HG03175 (cell line): ENCODE data around the gene FAU.
A peak's percentile ranks its signal among the peaks of the same experiment; 100 is the strongest.

Experiments
- ATAC-seq: cut with Tn5 transposase; IDR thresholded peaks from one replicate; pipeline ENCODE4 v1.9.1; 2021; ENCODE audit warnings: mild to moderate bottlenecking, moderate library complexity; ENCODE audit not compliant: unreplicated experiment

FAU gene

GRCh38 chr11:65109231-65110198 is 12.4 kb downstream of the FAU start:
- no peak for ATAC-seq

- no peak for ATAC-seq
These were observed 13.3 kb downstream of the FAU start for GRCh38 chr11:65108469-65109123.

GRCh38 chr11:65107751-65108468 is 14.0 kb downstream of the FAU start:
- no peak for ATAC-seq

GRCh38 chr11:65107078-65107477 is 14.9 kb downstream of the FAU start:
- no peak for ATAC-seq

- ATAC-seq: no peak
These were observed 17.3 kb downstream of the FAU start for GRCh38 chr11:65104628-65105027.

GRCh38 chr11:65103476-65103875 is 18.5 kb downstream of the FAU start:
- ATAC-seq: no peak

DNA sequence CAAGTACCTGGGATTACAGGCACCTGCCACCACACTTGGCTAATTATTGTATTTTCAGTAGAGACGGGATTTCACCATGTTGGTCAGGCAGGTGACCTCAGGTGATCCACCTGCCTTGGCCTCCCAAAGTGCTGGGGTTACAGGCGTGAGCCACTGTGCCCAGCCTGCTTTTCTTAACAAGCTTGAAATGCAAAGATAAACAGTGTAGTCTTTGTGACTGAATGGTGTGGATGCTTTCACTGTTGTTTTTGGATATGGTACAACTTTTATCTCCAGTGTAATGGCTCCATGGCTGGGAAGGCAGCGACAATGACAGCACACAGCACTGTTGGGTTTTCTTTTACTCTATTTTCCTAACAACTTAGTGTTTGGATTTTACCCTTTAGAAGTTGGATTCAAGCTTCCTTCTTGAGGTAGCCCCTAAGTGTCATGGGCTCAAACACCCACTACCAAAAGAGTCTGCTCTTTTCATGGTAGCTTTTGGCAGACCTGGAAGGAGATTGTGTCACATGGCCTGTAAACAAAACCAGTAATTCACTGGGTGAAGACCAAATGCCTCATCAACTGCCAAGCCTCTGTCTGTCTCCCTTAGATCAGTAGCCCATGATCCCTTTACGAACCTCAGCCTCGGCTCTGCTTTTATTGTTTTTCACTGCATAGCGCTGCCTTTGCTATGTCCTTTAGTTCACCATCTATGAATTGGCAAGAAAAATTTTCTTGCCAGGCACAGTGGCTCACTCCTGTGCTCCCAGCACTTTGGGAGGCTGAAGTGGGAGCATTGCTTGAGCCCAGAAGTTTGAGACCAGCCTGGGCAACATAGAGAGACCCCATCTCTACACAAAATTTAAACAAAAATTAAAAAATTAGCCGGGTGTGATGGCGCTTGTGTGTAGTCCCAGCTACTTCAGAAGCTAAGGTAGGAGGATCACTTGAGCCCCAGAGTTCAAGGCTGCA is 19.5 kb downstream of the FAU start:
- ATAC-seq: no peak

DNA sequence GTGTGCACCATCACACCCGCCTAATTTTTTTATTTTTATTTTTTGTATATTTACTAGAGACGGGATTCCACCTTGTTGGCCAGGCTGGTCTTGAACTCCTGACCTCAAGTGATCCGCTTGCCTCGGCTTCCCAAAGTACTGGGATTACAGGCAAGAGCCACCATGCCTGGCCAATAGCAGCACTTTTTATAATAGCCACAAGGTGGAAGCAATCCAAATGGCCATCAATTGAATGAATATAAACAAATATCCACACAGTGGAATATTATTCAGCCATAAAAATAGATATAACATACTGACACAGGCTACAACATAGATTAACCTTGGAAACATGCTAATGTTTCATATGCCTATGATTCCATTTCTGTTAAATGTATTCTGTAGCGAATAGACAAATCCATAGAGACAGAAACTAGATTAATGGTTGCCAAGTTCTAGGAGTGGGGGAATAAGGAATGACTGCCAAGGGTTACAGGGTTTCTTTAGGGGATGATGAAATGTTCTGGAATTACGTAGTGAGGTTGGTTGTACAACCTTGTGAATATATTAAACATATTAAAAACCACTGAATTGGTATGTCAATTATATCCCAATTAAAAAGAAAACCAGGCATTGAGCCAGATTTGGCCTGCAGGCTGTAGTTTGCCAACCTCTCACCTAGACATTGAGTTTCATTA is 21.1 kb downstream of the FAU start:
- ATAC-seq: no peak

DNA sequence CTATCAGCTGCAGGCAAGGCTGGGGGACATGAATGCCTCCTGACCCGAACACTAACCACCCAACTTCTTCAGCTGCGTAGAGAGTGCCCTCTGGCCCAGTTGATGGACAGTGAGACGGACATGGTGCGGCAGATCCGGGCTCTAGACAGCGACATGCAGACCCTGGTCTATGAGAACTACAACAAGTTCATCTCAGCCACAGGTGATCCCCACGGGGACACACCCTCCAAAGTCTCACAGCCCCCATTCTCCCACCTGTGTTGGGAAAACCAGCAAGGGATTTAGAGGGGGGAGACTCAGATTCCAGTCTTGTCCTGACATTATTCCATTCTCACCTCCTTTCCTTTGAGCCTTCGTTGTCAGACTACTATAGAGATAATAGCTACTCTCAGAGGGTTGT is 25.0 kb downstream of the FAU start:
- ATAC-seq: no peak

GRCh38 chr11:65095974-65096806 is 25.7 kb downstream of the FAU start, which contains the start of gene VPS51:
TSS of gene VPS51 (plus strand) at chr11:65096214. CDS start at chr11:65096251, 37 bp downstream.
- peak; percentile 92 for ATAC-seq

DNA sequence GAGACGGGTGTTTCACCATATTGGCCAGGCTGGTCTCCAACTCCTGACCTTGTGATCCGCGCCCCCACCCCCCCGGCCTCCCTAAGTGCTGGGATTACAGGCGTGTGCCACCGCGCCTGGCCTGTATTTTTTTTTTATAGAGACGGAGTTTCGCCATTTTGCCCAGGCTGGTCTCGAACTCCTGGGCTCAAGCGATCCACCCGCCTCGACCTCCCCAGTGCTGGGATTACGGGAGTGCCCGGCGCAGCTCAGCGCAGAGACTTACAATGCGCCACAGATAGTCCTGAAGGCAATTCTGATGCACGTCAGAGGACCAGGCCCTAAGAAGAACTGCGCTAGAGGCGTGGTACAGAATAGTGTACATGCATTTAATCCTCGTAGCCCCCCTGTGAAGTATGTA is 26.5 kb downstream of the FAU start:
- ATAC-seq: no peak

DNA sequence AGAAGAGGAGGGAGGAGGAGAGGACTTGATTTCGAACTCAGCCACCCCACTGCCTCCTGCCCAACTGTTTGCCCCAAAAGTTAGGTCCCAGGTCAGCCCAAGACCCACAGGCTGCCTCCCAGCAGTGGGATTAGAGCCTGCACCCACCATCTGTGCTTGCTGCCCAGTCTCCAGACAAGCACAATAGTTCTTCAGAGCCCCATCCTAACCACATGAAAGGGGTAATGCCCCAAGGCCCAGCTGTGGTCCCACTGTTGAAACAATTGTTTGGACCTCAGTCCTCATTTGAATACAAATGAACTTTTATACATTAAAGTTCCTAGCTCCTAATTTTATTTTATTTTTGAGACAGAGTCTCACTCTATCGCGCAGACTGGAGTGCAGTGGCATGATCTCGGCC is 31.3 kb downstream of the FAU start:
- ATAC-seq: no peak

GRCh38 chr11:65089621-65090020 is 32.3 kb downstream of the FAU start:
- no peak for ATAC-seq

DNA sequence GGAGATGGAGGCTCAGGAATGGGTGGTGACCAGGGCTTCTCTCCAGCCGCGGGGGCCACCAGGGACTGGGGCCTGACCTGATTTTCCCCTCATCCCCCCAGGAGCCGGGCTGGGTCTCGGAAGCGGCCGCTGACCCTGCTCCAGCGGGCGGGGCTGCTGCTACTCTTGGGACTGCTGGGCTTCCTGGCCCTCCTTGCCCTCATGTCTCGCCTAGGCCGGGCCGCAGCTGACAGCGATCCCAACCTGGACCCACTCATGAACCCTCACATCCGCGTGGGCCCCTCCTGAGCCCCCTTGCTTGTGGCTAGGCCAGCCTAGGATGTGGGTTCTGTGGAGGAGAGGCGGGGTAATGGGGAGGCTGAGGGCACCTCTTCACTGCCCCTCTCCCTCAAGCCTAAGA is 34.1 kb downstream of the FAU start:
- ATAC-seq: no peak

DNA sequence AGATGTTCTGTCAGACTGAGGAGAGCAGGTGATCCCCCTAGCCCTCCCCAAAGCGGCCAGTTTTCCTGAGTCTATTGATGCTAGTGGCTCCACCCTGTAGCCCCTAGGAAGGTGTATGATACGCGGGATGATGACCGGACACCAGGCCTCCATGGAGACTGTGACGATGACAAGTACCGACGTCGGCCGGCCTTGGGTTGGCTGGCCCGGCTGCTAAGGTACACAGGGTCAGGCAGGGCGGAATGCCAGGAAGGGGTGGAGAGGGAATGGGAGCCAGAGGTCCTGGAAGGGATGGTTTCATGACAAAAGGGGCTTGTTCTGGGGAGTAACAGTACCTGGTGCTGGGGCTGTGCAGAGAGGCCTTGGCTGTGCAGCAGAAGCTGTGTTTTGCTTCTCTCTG is 34.7 kb downstream of the FAU start:
- no peak for ATAC-seq

- no peak for ATAC-seq
These were observed 35.1 kb downstream of the FAU start for GRCh38 chr11:65086809-65087208.

- no peak for ATAC-seq
These were observed 36.5 kb downstream of the FAU start for GRCh38 chr11:65085446-65085845.

- ATAC-seq: no peak
These were observed 37.1 kb downstream of the FAU start for GRCh38 chr11:65084598-65085375.
